Measurements from ENCODE around the gene PON2.
"Not testable (repeated sequence)": the region's sequence is repeated elsewhere in the genome, so short reads cannot be mapped to it uniquely, and the experiment has no call there.

The PON2 gene

DNA sequence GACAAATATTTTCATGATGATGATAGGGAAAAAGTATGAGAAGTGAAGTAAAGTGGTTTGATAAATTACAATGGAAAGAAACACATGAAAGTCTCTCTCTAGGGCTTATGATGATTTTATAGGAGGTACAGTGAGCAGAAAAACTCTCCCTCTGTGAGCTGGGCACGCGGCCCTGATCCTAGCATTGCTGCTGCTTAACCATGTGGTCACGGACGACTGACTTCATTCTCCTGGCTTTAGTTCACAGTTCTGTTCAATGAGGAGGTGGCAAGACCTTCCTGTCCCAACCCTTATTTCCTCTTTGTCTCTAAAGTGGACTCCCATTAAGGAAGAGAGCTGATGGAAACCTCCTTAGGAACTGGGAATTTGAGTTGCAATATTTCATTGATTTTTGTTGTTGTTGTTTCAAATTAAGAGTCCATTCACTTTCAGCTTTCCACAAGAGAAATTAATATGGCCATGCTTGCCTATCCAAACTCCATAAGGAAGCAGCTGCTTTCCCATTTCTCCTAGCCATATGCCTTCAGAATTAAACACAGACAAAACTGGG, 30.4 kb downstream of the PON2 start:
- DNase-seq = no peak

DNA sequence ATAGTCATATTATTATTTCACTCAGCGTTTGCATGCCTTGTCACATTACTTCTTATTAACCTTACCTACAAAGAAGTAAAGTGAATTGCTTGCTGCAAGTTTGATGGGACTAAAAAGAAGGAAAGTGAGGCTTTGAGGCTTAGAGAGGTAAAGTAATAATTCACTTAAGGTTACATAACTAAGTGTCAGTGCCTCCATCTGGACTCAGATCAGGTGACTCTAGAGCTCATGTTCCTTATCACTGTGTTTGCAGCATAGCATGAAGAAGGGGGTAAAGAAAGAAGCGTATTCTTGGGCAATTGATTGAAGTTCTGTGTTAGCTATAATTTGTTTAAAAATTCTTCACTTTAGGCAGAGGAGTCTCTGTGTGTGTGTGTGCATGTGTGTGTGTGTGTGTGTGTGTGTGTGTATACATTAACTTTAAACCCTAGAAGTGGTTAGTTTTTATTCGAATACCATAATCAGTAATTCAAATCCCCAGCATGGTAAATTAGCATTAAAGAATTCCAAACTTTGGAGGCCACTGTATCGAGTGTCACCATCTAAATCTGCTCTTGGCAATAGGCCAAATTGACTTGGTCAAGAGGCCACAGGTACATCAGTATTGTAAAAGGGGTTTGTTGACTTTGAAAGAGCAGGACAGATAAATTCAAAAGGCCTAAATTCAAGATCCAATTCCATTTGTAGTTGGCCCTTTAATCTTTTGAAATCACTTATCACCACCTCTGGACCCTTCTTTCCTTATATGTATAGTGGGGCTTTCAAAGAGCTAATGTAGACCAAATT, 36.5 kb downstream of the PON2 start:
- no peak for DNase-seq

DNA sequence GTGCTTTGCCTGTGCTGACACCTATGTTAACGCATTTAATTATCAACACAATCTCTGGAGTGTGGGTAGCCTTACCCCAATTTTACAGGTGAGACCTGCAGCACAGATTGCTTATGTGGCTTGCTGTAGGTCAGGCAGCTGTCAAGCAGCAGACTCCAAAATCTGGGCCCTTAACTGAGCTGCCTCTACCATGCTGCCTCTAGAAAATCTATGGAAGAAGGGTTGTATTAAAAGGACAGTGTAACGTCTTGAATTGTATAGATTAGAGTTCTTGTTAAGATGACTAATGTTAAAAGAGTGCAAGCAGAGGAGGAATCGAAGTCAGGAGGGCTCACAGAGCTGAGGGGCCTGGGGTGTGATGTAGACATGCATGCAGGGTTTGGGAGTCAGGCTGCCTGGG, 37.4 kb downstream of the PON2 start:
- no peak for DNase-seq

DNA sequence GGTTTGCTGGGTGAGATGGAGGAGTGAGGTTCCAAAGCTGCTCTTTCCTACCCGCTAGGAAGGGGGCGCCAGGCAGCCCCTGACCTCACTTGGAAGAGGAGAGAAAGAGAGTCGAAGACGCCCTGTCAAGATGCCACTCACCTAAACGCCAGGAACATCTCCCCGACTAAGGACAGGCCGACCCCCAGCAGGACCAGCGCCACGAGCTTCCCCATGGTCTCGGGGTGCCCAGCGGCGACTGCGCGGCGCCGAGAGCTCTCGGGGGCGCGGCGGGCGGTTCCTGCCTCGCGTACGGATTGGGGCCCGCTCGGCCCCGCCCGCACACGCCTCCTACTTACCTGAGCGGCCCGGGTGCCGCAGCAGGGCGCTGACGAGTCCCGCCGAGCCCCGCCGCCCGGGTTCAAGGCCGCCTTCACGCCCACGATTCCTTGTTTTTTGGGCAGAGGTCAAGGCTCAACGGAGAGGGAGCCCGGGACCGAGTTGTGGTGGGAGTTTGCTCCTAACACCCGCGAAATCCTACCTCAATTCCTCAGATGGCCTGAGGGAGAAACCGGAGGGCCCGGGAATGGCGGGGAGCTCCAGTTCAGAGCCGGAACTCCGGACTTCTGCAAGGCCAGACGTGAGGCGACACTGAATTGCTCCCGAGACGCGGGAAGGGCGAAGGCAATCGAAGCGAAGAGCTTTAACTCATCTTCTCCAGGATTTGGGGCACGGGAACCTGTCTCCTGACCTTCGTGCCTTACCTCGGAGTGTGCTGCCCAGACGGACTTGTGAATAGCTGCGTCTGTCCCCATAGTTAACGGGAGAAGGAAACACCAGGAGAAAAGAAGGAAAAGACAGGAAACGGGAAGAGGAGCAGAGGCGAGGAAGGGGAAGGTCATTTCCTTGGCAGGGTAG, 38.4 kb downstream of the PON2 start, which contains the start of gene PON3:
Gene PON3 (minus strand): TSS at position 240 of the 897 bp plus-strand sequence. CDS start 25 bp downstream, at position 215.
- no peak for DNase-seq

DNA sequence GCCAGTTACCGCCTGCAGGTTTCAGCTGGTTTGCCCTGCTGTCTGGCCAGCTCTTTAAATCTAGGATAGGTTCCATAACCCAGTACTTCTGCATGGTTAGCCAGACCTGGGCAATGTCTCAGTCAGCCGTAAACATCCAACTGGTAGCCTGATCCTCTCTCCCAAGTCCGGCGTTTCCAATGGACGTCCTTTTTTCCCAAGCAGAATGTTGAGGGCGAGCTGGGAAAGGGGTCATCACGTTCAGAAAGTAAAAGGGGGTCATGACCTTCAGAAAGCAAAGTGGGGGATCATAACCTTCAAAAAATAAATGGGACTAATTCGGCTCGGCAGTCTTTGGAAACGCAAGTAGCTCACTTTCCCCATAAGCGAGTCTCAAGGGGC, 39.1 kb downstream of the PON2 start:
- no peak for DNase-seq

DNA sequence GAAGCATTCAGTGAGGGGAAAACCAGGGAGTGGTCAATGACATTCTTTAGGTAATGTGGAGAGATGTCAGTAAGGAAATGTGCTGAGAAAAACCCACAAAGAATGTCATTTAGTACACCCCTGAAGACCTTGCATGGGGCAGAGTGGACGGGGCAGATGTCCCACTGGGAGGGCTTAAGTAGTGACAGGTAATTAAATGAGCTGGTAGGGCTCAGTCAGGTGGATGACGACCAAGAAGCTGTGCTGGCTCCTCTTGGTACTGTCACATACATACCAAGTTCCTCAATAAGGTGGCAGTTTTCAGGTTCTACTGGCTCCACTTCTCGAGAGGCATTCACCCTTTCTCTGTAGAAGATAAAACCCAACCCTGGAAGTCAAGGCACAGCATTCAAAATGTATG, 40.5 kb downstream of the PON2 start:
- DNase-seq = no peak

DNA sequence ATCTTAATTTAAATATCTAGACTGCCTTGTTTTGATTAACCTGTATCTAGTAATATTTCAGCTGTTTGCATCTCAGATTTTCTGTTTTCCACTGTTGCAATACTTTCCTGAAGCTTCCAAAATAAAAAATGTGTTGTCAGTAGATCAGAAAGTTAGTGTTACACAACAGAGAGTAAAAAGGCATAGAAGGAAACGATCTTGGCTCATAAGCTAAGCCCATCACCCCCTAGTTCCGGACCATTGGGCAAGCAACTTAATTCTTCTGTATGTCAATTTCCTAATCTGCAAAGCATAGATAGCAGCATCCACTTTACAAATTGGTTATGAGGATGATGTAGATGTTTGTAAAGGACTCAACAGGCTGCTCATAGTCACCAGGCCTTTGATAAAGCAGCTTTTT, 43.1 kb downstream of the PON2 start:
- no peak for DNase-seq

DNA sequence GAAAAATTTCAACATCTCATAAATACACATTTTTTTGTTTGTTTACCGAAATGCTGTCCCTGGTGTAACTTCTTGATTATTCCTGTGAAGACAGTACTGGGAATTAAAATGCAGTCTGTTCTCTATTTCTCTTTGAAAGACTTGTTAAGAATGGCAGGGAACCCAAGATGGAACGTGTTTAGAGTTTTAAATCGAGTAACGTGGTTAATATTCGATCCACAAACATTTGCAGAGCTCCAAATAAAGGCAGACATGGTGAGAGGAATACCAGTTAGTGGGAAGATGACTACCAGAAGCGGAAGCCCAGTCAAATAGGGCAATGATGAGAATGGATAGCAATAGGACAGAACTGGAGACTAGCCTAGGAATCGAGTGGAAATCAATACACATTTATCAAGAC, 45.3 kb downstream of the PON2 start:
- no peak for DNase-seq

DNA sequence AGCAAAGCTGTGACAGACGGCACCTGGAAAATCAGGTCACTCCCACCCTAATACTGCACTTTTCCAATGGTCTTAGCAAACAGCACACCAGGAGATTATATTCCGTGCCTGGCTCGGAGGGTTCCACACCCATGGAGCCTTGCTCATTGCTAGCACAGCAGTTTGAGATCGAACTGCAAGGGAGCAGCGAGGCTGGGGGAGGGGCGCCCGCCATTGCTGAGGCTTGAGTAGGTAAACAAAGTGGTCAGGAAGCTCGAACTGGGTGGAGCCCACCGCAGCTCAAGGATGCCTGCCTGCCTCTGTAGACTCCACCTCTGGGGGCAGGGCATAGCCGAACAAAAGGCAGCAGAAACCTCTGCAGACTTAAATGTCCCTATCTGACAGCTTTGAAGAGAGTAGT, 55.4 kb downstream of the PON2 start:
- not testable (repeated sequence) for DNase-seq

DNA sequence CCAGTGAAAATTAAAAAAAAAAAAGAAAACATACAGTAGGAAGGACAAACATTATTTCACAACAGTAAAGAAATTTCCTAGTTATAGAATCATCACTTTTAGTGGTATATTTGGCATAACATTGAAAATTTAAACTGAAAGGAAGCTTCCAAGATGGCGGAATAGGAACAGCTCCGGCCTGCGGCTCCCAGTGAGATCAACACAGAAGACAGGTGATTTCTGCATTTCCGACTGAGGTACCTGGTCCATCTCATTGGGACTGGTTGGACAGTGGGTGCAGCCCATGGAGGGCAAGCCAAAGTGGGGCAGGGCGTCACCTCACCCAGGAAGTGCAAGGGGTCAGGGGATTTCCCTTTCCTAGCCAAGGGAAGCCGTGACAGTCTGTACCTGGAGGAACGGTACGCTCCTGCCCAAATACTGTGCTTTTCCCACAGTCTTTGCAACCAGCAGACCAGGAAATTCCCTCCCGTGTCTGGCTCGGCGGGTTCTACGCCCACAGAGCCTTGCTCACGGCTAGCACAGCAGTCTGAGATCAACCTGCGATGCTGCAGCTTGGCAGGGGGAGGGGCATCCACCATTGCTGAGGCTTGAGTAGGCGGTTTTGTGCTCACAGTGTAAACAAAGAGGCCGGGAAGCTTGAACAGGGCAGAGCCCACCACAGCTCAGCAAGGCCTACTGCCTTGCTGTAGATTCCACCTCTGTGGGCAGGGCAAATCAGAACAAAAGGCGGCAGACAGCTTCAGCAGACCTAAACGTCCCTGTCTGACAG, 58.0 kb downstream of the PON2 start:
- no peak for DNase-seq

DNA sequence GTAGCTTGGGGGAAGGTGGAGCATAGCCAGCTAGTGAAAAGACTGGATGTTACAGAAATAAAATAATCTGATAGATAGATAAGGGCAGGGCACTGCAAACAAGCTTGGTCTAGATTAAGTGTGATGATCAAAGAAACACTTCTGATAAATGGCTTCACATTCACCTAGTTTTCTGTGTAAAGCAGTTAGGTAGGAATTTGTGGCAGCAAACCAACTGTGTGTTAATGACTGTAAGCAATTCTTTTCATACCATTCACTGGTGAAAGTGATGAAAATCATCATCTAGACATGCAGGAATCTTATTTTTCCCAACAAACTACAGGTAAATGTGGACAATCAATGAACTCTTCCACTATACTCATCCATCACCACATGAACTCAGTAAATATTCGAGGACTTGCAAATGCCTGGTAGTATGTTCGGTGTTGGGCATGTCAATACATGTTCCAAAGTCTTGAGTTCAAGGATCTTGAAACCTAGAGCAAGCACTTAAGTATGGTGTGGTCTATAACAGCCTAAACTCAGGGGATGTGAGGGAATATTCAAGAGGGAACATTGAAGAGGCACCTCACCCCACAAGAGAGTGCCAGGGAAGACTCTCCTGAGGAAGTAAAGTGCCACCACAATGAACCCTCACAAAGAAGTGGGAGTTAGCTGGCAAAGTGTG, 59.1 kb downstream of the PON2 start:
- DNase-seq = no peak

DNA sequence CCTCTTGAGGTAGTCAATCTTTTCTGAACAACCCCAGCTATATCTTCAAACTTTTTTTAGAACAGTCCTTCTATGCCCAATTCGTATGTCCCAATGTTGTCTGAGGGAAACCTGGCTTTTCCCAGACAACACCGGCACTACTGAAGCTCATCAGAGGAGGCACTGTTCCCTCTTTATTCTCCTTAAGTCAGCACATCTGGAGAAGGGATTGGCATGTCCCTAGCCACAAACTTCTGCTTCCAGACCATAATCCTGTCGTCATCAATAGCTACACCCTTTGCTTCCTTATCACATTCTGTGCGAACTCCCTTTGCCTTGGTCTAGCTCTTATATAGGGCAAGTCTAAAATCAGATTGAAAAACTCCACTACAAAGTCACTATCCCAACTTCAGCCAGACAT, 61.5 kb downstream of the PON2 start:
- no peak for DNase-seq

DNA sequence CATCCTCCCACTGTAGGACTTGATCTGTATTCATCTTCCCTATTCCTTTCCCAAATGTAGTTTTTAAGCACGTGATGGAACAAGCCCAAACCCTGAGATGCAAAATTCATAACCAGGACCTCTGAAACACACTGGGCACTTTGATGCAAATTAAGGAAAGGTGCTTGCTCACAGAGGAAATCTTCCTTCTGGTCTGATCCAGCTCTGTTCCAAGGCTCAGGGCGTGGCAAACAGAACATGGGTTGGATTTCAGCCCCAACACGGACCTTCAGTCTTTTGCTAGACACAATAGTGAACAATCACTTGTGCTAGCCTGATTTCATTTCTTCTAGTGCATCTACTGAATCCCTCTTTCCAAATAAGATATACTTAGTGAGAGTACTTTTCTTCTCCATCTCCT, 66.6 kb downstream of the PON2 start:
- DNase-seq = no peak

DNA sequence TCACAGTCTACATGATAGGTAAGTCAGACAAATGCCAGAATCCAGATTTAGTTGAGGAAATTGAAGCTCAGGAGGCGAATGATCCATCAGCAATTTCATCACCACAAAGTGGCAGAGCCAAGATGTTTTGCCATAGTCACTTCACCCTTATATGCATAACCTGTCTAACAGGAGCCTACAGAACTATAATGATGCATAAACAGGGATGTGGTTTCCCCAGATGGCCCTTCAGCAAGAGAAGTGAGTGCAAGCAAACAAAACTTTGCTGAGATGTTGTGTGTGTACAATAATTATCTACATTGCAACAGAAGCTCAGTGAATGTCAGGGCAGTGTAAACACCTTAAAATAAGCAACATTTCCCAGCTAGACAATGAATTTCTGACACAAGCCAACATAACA, 67.2 kb downstream of the PON2 start:
- no peak for DNase-seq

DNA sequence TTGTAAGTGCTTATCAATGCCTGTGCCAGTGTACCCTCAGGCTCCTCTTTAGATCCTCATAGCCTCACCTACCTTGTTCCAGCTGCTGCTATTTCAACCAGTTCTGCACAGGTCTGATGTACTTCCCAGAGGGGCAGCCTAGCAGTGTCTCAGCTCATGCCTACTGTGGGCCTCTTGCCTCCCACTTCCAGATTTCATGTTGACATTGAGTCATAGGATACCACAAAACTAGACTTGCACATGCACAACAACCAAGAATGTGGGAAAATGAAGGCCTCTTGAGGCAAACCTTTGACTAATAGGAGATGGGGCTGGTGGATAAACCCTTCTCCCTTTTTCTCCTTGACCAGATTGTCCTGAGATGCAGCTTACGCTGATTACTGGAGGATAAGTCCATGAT, 69.7 kb downstream of the PON2 start:
- no peak for DNase-seq

DNA sequence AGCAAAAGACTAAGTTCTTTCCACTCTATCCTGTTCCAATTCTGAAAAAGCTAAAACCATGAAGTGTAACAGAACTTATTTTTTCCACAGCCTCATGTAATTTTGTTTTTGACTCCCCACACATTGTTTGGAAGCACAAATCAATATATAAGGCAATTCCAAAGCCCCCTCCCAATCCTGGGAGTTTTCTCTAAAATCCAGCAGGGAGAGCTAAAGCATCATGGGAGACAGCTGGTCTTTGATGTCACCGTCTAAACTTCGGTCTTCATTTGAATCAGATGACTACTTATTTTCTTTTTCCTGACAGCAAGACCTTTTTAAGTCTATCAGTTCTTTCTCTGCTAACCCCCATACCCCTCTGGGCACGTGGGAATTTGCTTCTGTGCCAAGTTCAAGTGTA, 77.2 kb downstream of the PON2 start:
- no peak for DNase-seq

Data from NCI-H226 (cell line).